ENCODE data around the gene CKS1B. TPM values are rescaled to one million over a fixed set of nuclear protein-coding genes. Genes with fewer than 3 reads are reported as not detected.

Gene CKS1B
- total and polyA plus RNA-seq, 9 of the 15 experiments (the other 6 are each of a cell fraction or from before 2014, with no cell fraction given) = 215 to 1,103 (median 460) TPM

DNA sequence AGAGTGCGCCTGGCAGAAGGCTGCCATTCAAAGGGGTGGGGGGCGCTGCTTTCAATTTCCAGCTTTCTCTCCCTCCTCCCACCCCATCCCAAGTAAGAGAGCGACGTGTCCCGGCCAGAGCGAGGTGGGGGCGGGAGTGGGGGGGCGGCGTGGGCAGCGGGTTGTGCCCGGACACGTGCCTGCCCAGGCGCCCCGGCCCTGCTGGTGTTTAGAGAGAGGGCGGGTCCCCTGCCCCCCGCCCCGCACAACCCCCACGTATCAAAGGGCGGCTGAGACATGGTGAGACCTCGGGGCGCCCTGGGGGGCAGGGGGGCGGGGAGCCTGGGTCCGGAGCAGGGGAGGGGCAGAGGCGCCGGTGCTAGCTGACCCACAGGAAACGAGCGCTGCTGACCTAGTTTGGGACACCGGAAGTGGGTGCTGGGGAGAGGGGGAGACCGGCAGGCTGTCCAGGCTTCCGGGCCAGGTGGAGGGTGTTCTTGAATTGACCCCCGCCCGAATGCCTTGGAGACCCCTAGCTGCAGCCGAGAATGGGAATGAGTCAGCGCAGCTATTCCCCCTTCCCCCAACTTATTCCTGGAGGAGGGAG, 29.4 kb downstream of the CKS1B start (continued):
- TF ChIP-seq, protein P1, sequence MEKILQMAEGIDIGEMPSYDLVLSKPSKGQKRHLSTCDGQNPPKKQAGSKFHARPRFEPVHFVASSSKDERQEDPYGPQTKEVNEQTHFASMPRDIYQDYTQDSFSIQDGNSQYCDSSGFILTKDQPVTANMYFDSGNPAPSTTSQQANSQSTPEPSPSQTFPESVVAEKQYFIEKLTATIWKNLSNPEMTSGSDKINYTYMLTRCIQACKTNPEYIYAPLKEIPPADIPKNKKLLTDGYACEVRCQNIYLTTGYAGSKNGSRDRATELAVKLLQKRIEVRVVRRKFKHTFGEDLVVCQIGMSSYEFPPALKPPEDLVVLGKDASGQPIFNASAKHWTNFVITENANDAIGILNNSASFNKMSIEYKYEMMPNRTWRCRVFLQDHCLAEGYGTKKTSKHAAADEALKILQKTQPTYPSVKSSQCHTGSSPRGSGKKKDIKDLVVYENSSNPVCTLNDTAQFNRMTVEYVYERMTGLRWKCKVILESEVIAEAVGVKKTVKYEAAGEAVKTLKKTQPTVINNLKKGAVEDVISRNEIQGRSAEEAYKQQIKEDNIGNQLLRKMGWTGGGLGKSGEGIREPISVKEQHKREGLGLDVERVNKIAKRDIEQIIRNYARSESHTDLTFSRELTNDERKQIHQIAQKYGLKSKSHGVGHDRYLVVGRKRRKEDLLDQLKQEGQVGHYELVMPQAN (IDR thresholded peaks at IDR 0.05; ENCODE audit: borderline replicate concordance) = peak; percentile 24; the same call in 1 of the 2 replicates
- TF ChIP-seq KAT7 (CRISPR knock-in tag; IDR thresholded peaks at IDR 0.05; ENCODE audit: borderline replicate concordance) (0 out of 2 replicates have a peak, but pooled peaks have one; percentile 28), PYGO2 (tag; IDR thresholded peaks at IDR 0.05) (no peak), ZNF324 (CRISPR knock-in tag; IDR thresholded peaks at IDR 0.05) (no peak), ZBTB1 (CRISPR knock-in tag; IDR thresholded peaks at IDR 0.05; ENCODE audit: borderline replicate concordance, low read depth) (no peak), SUPT5H (IDR thresholded peaks at IDR 0.05) (no peak), NFE2L1 (tag; IDR thresholded peaks at IDR 0.05; ENCODE audit: borderline replicate concordance, low read depth) (no peak), CBX8 (IDR thresholded peaks at IDR 0.05; ENCODE audit: borderline replicate concordance, extremely low read depth, low read depth, low read length, poor library complexity, severe bottlenecking) (no peak), POLR2AphosphoS5 (IDR thresholded peaks at IDR 0.05; ENCODE audit: control insufficient read depth, insufficient read depth, low read depth, low read length) (no peak), ZBTB49 (CRISPR knock-in tag; IDR thresholded peaks at IDR 0.05; ENCODE audit: borderline replicate concordance) (no peak), CEBPG (CRISPR knock-in tag; IDR thresholded peaks at IDR 0.05) (no peak), CEBPG (tag; conservative IDR thresholded peaks at IDR 0.05 in 1 of 2, IDR thresholded peaks at IDR 0.05 in 1 of 2) (no peak), LARP7 (IDR thresholded peaks at IDR 0.05) (no peak), NFIC (IDR thresholded peaks at IDR 0.05) (no peak; the same call in 1 of the 2 replicates), FOSL1 (tag; conservative IDR thresholded peaks at IDR 0.05) (0 out of 2 replicates have a peak, but pooled peaks have one; percentile 19), ETV5 (CRISPR knock-in tag; IDR thresholded peaks at IDR 0.05; ENCODE audit: low read depth) (peak; percentile 76; the same call in 1 of the 2 replicates), IRF9 (tag; IDR thresholded peaks at IDR 0.05) (no peak), SMC3 (conservative IDR thresholded peaks at IDR 0.05; ENCODE audit: insufficient read depth, low read depth, low read length) (no peak), GATA2 (CRISPR knock-in tag; IDR thresholded peaks at IDR 0.05) (no peak), SIN3A (IDR thresholded peaks at IDR 0.05; ENCODE audit: borderline replicate concordance in 2 of 2, control insufficient read depth in 1 of 2, low read depth in 2 of 2, low read length in 2 of 2) (peak in 1 of 2 experiments; percentile 77; a peak in 1 of 4 replicates)
- TF ChIP-seq, protein P2, sequence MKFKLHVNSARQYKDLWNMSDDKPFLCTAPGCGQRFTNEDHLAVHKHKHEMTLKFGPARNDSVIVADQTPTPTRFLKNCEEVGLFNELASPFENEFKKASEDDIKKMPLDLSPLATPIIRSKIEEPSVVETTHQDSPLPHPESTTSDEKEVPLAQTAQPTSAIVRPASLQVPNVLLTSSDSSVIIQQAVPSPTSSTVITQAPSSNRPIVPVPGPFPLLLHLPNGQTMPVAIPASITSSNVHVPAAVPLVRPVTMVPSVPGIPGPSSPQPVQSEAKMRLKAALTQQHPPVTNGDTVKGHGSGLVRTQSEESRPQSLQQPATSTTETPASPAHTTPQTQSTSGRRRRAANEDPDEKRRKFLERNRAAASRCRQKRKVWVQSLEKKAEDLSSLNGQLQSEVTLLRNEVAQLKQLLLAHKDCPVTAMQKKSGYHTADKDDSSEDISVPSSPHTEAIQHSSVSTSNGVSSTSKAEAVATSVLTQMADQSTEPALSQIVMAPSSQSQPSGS (CRISPR knock-in tag; IDR thresholded peaks at IDR 0.05) = no peak
